HCT116 (cell line): ENCODE data around the gene ATAD2B. TPM values are rescaled to one million over a fixed set of nuclear protein-coding genes. Genes with fewer than 3 reads are reported as not detected.
"Not testable (repeated sequence)": the region's sequence is repeated elsewhere in the genome, so short reads cannot be mapped to it uniquely, and the experiment has no call there.

ENCODE experiments used
- ATAC-seq: fragments of 200-7000 bp; cut with Tn5 transposase; 2 replicates; pipeline ENCODE4 v1.9.1; 2020; ENCODE audit warnings: mild to moderate bottlenecking, moderate library complexity
- BruUV-seq: library from RNA; stranded (reverse); fragments of 400-500 nt; replicated peaks from 2 replicates; lab custom pipeline; 2021; lab: Mats Ljungman, UMichigan
- CTCF ChIA-PET: fragments of 300-600 bp; sonication (Branson Sonifier 250); formaldehyde crosslinking; loops from one replicate; lab custom pipeline; 2021; ENCODE audit warnings: antibody characterized with exemption; lab: Charles Lee
- POLR2A ChIA-PET: fragments of 300-600, 350-600 bp; sonication (Branson Sonifier 250); formaldehyde crosslinking; loops from one replicate; lab custom pipeline; 2021; ENCODE audit warnings: antibody characterized with exemption; lab: Charles Lee
- RAD21 ChIA-PET, 2 experiments: fragments of 300-600 bp; sonication (Branson Sonifier 250); formaldehyde crosslinking; loops; one replicate each; lab custom pipeline; 2023; ENCODE audit warnings: low total read pairs in 2 of 2; ENCODE audit not compliant: uncharacterized antibody in 2 of 2, unreplicated experiment in 2 of 2, low non-redundant PET in 1 of 2; lab: Charles Lee
- DNase-seq: peaks from one replicate; pipeline ENCODE4 v3.0.0-alpha.2; 2010; ENCODE audit warnings: low read depth, low spot score
- H2AFZ ChIP-seq: fragments of 200-600 bp; shearing (Covaris generic), sonication (generic); 2 replicates; pipeline ENCODE4 v1.6.1; 2017; ENCODE audit warnings: low read depth, mixed run types, mixed read lengths, antibody characterized with exemption, low read length; ENCODE audit not compliant: poor library complexity, severe bottlenecking
- H3K27ac ChIP-seq: 2 replicates; pipeline ENCODE4 v1.5.1; 2012; ENCODE audit warnings: low read depth, low read length
- H3K27me3 ChIP-seq: fragments of 200-600 bp; sonication (generic); 2 replicates; pipeline ENCODE4 v1.6.1; 2016; ENCODE audit warnings: mixed run types, low read length, mixed read lengths; ENCODE audit not compliant: insufficient read depth
- H3K36me3 ChIP-seq, 2 experiments: fragments of 200-500 bp in 1 of 2; fragments of 200-600 bp in 1 of 2; sonication (Bioruptor generic) in 1 of 2; sonication (generic) in 1 of 2; 2 replicates each; pipeline versions ENCODE4 v1.5.1 to v1.6.1; 2014 to 2016; ENCODE audit warnings: low read length in 2 of 2, inconsistent platforms in 1 of 2, mixed read lengths in 1 of 2, mixed run types in 1 of 2; ENCODE audit not compliant: insufficient read depth in 2 of 2, control insufficient read depth in 1 of 2
- H3K4me1 ChIP-seq, 2 experiments: fragments of 200-600 bp in 1 of 2; sonication (generic) in 1 of 2; 2 replicates each; pipeline versions ENCODE4 v1.5.1 to v1.6.1; 2012 to 2017; ENCODE audit warnings: low read length in 2 of 2, inconsistent platforms in 1 of 2, mild to moderate bottlenecking in 1 of 2, mixed read lengths in 1 of 2, mixed run types in 1 of 2, moderate library complexity in 1 of 2; ENCODE audit not compliant: insufficient read depth in 2 of 2, control insufficient read depth in 1 of 2
- H3K4me2 ChIP-seq: fragments of 200-600 bp; sonication (generic); 2 replicates; pipeline ENCODE4 v1.6.1; 2017; ENCODE audit warnings: mixed run types, low read length, mixed read lengths
- H3K4me3 ChIP-seq, 2 experiments: fragments of 200-600 bp in 1 of 2; sonication (generic) in 1 of 2; replicated peaks in 1 of 2; 2 replicates each; pipeline ENCODE4 v1.5.1; 2011 to 2016; ENCODE audit warnings: low read length in 2 of 2, control low read depth in 1 of 2, low read depth in 1 of 2, mild to moderate bottlenecking in 1 of 2, mixed read lengths in 1 of 2, mixed run types in 1 of 2
- H3K79me2 ChIP-seq: fragments of 200-600 bp; sonication (generic); 2 replicates; pipeline ENCODE4 v1.6.1; 2017; ENCODE audit warnings: mild to moderate bottlenecking, mixed run types, low read length, moderate library complexity, mixed read lengths; ENCODE audit not compliant: insufficient read depth
- H3K9ac ChIP-seq: fragments of 200-600 bp; sonication (generic); 2 replicates; pipeline ENCODE4 v1.6.1; 2016; ENCODE audit warnings: low read length, mixed read lengths
- H3K9me2 ChIP-seq: fragments of 200-600 bp; sonication (generic), shearing (Covaris generic); 2 replicates; pipeline ENCODE4 v1.6.1; 2017; ENCODE audit warnings: mixed run types, mild to moderate bottlenecking, moderate library complexity; ENCODE audit not compliant: insufficient read depth
- H3K9me3 ChIP-seq, 2 experiments: fragments of 200-500 bp in 1 of 2; fragments of 200-600 bp in 1 of 2; sonication (Bioruptor generic) in 1 of 2; sonication (generic) in 1 of 2; 2 replicates each; pipeline ENCODE4 v1.6.1; 2014 to 2017; ENCODE audit warnings: low read length in 2 of 2, mixed read lengths in 2 of 2, inconsistent platforms in 1 of 2, low read depth in 1 of 2, mild to moderate bottlenecking in 1 of 2, mixed run types in 1 of 2, moderate library complexity in 1 of 2; ENCODE audit not compliant: control insufficient read depth in 1 of 2, insufficient read depth in 1 of 2
- H4K20me1 ChIP-seq: fragments of 200-600 bp; sonication (generic), shearing (Covaris generic); 2 replicates; pipeline ENCODE4 v1.6.1; 2017; ENCODE audit warnings: mixed run types, mild to moderate bottlenecking, moderate library complexity; ENCODE audit not compliant: insufficient read depth
- POLR2AphosphoS5 ChIP-seq: IDR thresholded peaks from 2 replicates; pipeline ENCODE4 v1.6.1; 2011; ENCODE audit warnings: mild to moderate bottlenecking, low read depth, low read length, moderate library complexity
- RAD21 ChIP-seq: IDR thresholded peaks from 2 replicates; pipeline ENCODE4 v1.6.1; 2012; ENCODE audit warnings: low read depth, mild to moderate bottlenecking
- YY1 ChIP-seq: IDR thresholded peaks from 2 replicates; pipeline ENCODE4 v1.6.1; 2011; ENCODE audit warnings: low read length, low read depth, moderate library complexity, mild to moderate bottlenecking; ENCODE audit not compliant: insufficient replicate concordance; ENCODE audit errors: extremely low read depth
- ZBTB33 ChIP-seq: IDR thresholded peaks from 2 replicates; pipeline ENCODE4 v1.6.1; 2011; ENCODE audit warnings: mild to moderate bottlenecking, low read length, moderate library complexity; ENCODE audit not compliant: insufficient replicate concordance; ENCODE audit errors: extremely low read depth
- intact Hi-C: fragments of 100-400 bp; cut with micrococcal nuclease; formaldehyde crosslinking; loops from 2 replicates; pipeline ENCODE4 v1.10.0; 2022
- total RNA-seq: library from RNA; stranded (reverse); gene quantifications from one replicate; pipeline ENCODE4 v1.2.1, GENCODE V29; 2021; ENCODE audit not compliant: unreplicated experiment
- TF ChIP-seq, protein P1 (sequence below): IDR thresholded peaks from 2 replicates; pipeline ENCODE4 v1.6.1; 2012

ATAD2B gene
- total RNA-seq, 1 experiment from 2014 or later, result 9.6 TPM

DNA sequence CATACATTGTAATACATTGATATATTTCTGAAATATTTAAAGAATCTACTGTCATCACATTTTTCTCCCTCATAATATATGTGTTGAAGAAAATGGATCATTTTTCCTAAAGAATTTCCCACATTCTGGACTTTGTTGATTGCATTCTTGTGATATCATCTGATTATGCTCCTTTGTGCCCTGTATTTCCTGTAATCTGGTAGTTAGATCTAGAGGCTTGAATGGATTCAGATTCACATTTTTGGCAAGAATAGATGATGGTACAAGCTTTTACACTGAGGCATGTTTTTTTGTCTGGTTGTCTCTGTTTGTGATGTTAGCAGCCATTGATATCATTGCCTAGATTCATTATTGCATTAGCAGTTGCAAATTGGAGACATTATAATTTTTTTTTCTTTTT, 26.7 kb upstream of the ATAD2B start (continued):
- TF ChIP-seq ZBTB33 (no peak), POLR2AphosphoS5 (no peak), RAD21 (no peak), YY1 (no peak)
- TF ChIP-seq, protein P1, sequence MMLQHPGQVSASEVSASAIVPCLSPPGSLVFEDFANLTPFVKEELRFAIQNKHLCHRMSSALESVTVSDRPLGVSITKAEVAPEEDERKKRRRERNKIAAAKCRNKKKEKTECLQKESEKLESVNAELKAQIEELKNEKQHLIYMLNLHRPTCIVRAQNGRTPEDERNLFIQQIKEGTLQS, result no peak

DNA sequence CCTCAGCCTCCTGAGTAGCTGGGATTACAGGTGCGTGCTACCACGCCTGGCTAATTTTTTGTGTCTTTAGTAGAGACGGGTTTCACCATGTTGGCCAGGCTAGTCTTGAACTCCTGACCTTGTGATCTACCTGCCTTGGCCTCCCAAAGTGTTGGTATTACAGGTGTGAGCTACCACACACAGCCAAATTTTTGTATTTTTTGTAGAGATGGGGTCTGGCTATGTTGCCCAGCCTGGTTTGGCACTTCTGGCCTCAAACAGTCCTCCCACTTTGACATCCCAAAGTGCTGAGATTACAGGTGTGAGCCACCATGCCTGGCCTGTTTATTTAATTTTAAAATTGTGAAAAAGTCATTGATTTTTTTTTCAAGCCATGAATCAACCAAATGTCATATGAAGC, 25.6 kb upstream of the ATAD2B start:
- RAD21 ChIA-PET, H3K27ac ChIP-seq, H3K4me3 ChIP-seq, H4K20me1 ChIP-seq, H3K9ac ChIP-seq, H2AFZ ChIP-seq, H3K4me2 ChIP-seq, ATAC-seq, H3K27me3 ChIP-seq, BruUV-seq, intact Hi-C loops, H3K9me3 ChIP-seq, DNase-seq, H3K36me3 ChIP-seq, H3K9me2 ChIP-seq: not testable (repeated sequence)
- peaks cover 0 to 12% of the 10 kb centered on the region in 2 experiments; a peak in 2 of 4 replicates for H3K4me1 ChIP-seq
- CTCF ChIA-PET, result interaction anchor here (2.1 kb wide), 1 partner anchor 26 kb away, joined by 5 read pairs; the partner anchor contains the start of gene ATAD2B
- peaks cover 57% of the 10 kb centered on the region for H3K79me2 ChIP-seq
- POLR2A ChIA-PET, result interaction anchor here (0.6 to 2.9 kb wide), 2 partner anchors 25 to 93 kb away, joined by 4 to 7 read pairs; partner anchors contain the start of gene ATAD2B
